ENCODE measurements around the gene STOML3.

- no peak for TF ChIP-seq CTCF (IDR thresholded peaks at IDR 0.05; ENCODE audit: insufficient read depth, low read depth, low read length)
- TF ChIP-seq EZH2 (IDR thresholded peaks at IDR 0.05; ENCODE audit: insufficient read depth, low read length): no peak
Observed at GRCh38 chr13:38979891-38980749, 10.5 kb downstream of the STOML3 start.
